T-helper 1 cell (primary cell): ENCODE data around the gene ERVW-1.
"Not testable (repeated sequence)": the region's sequence is repeated elsewhere in the genome, so short reads cannot be mapped to it uniquely, and the experiment has no call there.

Experiments used
- DNase-seq, 5 donors: peaks; one replicate each; pipeline ENCODE4 v3.0.0-alpha.2; 2012 to 2020
- total RNA-seq, 4 donors: gene quantifications; one replicate each; lab custom pipeline; 2026; lab: John Stamatoyannopoulos, UW

Gene ERVW-1
- total RNA-seq = 0 reads per million in 4 donors

- DNase-seq = not testable (repeated sequence)
These were observed at the start of gene ERVW-1 for GRCh38 chr7:92477681-92478080. ERVW-1 (minus strand) TSS chr7:92477946; CDS start chr7:92470381, 7,565 bp downstream.

GRCh38 chr7:92523110-92523509 lies 45.4 kb upstream of the ERVW-1 start:
- no peak for DNase-seq

DNA sequence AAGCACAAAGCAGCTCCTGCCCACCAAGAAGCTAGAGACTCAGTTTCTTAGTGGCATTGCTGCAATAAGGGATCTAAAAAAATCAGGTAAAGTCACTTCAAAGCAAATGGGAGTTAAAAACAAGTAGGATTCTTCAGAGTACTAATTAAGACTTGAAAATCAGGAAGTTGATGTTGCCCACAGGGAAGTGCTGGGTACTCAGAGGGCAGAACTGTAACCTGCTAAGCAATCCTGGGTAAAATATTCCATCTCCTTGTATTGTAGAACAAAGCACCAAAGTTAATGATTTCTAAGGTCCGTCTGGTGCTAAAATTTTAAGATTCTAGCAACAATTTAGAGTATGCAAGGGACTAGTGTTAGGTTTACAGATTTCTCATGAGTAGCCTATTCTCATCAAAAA lies 42.3 kb upstream of the ERVW-1 start:
- DNase-seq = no peak

- no peak for DNase-seq
These were observed 39.9 kb upstream of the ERVW-1 start for GRCh38 chr7:92517631-92518030.

DNA sequence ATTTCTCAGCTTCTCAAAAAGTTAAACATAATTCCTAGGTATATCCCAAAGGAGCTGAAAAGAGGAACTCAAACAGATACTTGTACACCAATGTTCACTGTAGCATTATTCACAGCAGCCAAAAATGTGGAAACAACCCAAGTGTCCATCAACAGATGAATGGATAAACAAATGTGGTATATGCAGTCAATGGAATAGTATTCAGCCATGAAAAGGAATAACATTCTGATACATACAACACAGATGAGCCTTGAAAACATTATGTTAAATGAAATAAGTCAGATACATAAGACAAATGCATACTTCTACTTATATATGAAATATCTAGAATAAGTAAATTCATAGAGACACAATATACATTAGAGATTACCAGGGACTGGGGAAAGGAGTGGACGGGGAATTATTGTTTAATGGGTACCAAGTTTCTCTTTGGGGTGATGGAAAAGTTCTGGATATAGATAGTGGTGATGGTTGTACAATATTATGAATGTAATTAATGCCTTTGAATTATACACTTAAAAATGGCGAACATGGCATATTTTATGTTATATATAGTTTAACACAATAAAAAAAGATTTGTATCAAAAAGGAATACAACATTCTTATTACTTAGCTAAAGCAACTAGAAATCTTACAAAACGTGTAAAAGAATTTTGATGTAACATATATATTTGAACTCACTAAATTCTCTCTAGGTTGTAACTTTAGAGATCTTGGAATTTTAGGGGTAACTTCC lies 35.6 kb upstream of the ERVW-1 start:
- no peak for DNase-seq

DNA sequence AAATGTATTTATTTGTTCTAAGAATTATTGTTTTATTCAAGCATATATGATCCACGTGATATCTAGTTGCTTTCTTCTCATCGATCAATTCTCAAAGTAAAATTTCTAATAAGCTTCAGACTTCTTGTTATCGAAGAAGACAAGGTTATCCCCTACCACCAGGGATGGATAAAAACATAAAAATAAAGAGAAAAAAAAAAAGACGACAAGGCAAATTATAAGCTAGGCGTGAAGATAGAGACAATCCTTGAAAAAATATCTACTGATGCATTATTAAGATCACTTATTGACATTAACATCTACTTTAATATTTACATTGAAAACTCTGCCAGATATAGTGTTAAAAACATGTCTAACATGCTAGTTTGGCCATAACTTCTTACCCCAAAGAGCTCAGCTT lies 31.2 kb upstream of the ERVW-1 start:
- no peak for DNase-seq

DNA sequence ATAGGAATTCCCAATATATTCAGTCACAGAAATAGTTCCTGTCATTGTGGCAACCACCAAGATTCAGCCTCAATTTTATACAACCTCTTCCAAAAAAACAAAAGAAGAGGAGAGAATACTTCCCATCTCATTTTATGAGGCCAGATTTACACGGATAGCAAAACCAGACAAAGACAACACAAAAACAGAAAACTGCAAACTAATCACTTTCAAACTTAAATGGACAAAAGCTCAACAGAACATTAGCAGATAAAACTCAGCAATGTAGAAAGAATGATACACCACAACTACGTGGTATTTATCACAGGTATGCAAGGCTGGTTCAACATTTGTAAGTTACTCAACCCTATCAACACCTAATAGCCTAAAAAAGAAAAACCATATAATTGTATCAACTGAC lies 28.6 kb upstream of the ERVW-1 start:
- DNase-seq = no peak

DNA sequence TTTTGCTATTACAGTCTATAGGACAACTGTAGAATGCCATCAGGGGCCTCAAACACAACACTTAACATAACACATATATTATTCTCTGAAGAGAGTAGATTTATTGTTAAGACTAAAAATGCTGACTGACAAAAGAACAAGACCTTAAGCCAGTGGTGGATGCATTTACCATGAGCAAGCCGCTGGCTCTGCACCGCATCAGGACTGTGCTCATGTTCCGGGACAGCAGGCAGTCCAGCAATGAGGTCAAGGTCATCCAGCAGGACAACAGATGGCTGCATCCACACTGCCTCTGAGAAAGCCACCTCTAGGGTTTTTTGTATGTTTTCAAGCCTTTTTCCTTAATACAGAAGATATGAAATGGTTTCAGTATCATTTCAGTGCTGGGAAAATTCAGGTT lies 26.8 kb upstream of the ERVW-1 start:
- no peak for DNase-seq

DNA sequence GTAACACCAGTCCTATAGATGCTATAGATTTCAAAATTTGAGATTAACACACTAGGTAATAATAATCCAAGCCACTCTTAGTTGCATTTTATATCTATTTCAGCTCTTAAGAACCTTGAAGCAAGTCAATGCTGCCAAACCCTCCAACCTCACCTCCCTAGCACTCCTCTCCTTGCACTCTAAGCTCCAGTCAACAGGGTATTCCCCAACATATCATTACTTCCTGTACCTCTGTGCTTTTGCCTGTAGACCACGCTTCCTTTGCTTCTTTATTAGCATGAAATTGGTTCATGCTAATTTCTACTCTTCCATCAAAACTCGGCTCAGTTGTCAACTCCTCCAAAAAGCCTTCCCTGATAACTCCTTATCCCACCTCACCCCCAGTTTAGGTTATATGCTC lies 26.0 kb upstream of the ERVW-1 start:
- DNase-seq = no peak

DNA sequence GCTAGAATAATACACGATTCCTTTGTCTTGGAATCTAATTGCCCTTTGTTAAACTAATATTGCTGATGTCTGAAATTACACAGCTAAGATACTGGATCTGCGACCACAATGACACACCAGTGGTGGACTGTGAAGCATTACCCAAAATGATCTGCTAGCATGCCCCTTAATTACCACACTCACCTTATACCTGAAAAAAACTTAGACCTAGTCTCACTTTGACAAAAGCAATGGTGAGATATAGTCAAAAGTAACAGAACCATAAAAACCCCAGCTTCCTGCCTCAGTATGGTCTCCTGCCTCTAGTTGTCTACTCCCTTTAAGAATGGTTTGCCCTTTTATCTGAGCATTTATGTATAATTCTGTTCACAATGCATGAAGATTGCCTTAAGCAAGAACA lies 20.8 kb upstream of the ERVW-1 start:
- peak in 1 of 5 donors; percentile 8 for DNase-seq

GRCh38 chr7:92496876-92497275 lies 19.1 kb upstream of the ERVW-1 start:
- no peak for DNase-seq

GRCh38 chr7:92489634-92490033 lies 11.9 kb upstream of the ERVW-1 start:
- no peak for DNase-seq

DNA sequence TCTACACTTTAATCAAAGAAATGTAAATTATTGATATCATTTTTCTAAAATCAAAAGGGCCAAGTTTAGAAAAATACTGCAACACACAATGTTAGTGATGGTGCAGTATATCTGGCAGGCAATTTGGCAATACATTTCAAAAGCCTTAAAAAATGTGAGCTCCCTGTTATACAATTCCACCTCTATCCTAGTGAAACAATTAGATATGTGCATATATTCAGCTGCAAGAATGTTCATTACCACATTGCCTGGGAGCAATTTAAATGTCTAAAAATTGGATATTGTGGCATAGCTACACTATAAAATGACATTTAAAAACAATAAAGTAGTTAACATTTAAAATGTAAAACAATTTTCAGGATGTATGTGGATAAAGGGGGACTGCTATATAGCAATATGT lies 10.1 kb upstream of the ERVW-1 start:
- DNase-seq = no peak

DNA sequence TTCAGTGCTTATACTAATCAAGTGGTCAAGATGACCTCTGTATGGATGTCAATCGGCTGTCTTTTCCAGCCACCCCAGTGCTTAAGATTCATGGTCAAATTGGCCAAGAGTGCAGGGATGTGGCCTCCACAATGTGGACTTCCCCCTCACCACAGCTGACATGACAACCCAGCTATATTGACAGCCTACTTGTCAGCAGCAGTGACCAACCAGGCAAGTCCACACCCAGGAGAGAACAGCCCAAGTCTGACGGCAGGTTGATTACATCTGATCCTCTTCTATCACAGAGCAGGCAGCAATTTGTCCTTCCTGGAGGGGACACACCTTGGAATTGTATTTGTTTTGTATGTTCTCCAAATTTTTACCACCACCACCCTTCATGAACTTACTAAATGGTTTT lies 8.2 kb upstream of the ERVW-1 start:
- no peak for DNase-seq

- DNase-seq = no peak
These were observed 7.6 kb upstream of the ERVW-1 start for GRCh38 chr7:92485267-92485892.

- not testable (repeated sequence) for DNase-seq
These were observed 6.5 kb upstream of the ERVW-1 start for GRCh38 chr7:92484226-92484625.

DNA sequence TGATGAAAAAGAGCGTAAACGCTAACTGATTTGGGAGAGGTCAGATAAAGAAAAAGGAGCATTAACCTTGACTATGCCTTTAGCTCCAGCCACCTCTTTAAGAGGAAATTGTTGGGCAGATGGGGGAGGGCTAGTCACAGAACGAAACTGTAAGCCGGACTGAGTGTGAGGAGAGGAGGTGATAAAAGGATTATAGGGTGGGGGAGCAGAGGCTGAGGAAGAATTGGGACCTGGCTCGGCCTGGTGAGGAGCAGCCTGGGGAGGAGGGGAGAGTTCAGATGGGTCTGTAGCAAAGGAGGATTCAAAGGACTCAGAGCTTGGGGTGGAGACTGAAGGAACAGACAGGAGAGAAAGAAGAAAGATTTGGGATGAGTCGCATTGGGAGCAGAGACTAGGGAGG lies 5.9 kb upstream of the ERVW-1 start:
- not testable (repeated sequence) for DNase-seq

- not testable (repeated sequence) for DNase-seq
These were observed 1.4 kb upstream of the ERVW-1 start for GRCh38 chr7:92479146-92479545.

DNA sequence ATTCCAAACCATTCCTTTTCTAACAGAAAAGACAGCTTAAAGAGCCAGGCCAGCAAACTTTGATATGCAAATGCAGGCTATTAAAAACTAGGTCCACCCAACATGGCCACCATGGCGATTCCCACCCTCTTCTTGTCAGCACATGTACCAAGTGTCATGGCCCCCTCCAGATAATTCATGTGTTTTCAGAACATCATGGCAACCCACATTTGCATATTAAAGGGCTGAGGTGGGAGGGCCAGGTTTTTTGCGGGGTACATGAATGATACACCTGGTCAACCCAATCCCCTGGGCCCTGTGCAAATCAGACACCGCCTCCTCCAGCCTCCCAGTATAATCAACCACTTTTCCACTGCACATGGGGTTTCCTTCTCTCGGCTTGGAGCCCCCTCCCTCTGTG lies 965 bp upstream of the ERVW-1 start:
- no peak for DNase-seq

DNA sequence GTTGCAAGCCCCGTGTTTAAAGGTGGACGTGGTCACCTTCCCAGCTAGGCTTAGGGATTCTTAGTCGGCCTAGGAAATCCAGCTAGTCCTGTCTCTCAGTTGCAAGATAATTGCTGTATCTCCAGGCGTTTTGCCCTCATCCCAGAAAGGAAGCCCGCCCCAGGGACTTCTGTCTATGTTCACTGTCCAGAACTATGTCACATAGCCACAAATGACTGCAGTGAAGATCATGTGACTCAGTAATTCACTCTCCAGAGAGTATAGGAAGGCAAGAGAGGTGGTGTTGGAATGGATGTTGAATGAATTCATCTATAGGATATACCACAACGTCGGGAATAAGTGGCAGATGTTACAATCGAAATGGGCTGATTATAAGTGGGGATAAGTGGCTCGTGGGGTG lies 349 bp upstream of the ERVW-1 start:
- no peak for DNase-seq

DNA sequence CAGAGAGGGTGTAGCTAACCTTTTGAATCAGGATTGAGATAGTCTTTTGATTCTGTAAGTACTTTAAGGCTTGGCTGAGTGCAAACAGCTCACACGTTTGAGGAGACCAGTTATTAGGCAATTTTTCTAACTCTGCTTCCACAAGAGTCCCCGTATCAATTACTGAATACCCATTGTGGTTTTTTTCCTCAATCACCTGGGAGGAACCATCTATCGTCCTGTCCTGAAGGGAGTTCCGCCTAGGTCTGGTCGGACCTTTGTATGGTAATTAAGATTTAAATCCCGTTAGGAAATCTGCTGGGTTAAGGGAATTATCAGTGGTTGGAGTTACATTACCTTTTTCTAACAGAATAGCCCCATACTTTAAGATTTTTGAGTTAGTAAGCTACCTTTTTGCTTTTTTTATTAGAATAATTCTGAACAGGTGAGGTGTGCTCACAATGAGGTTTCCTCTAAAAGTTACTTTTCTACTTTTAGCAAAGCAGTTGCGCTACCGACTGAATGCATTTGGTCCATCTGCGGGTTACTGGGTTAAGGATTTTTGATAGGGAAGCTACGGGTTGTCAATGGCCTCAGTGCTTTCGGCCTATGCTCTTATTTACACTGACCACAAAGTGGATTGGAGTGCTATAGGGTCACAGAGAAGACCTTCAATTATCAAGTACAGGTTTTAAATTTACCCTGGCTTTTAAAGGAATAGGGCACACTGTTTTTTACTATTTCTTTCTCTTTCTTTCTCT lies 1.7 kb downstream of the ERVW-1 start:
- DNase-seq = not testable (repeated sequence)

- DNase-seq = not testable (repeated sequence)
These were observed 2.4 kb downstream of the ERVW-1 start for GRCh38 chr7:92475261-92475770.

- DNase-seq = not testable (repeated sequence)
These were observed 3.8 kb downstream of the ERVW-1 start for GRCh38 chr7:92473989-92474388.

- not testable (repeated sequence) for DNase-seq
These were observed 9.2 kb downstream of the ERVW-1 start for GRCh38 chr7:92468589-92468988.
